HG03045 (cell line): ENCODE results near the gene ADD2.
"Not testable (repeated sequence)": the region's sequence is repeated elsewhere in the genome, so short reads cannot be mapped to it uniquely, and the experiment has no call there.

Experiments
- ATAC-seq: cut with Tn5 transposase; IDR thresholded peaks from one replicate; pipeline ENCODE4 v1.9.1; 2021; ENCODE audit warnings: mild to moderate bottlenecking, moderate library complexity; ENCODE audit not compliant: unreplicated experiment

ADD2 gene

GRCh38 chr2:70648961-70649360 lies 119.0 kb downstream of the ADD2 start:
- no peak for ATAC-seq

GRCh38 chr2:70647873-70648481 lies 120.0 kb downstream of the ADD2 start:
- no peak for ATAC-seq

GRCh38 chr2:70646420-70646818 lies 121.6 kb downstream of the ADD2 start:
- ATAC-seq: no peak

GRCh38 chr2:70645733-70646419 lies 122.1 kb downstream of the ADD2 start:
- no peak for ATAC-seq

- no peak for ATAC-seq
These were observed 124.3 kb downstream of the ADD2 start for GRCh38 chr2:70643715-70644114.

- no peak for ATAC-seq
These were observed 126.7 kb downstream of the ADD2 start for GRCh38 chr2:70641263-70641784.

- ATAC-seq: no peak
These were observed 128.1 kb downstream of the ADD2 start for GRCh38 chr2:70639841-70640436.

GRCh38 chr2:70638561-70638960 lies 129.4 kb downstream of the ADD2 start:
- ATAC-seq: no peak

- ATAC-seq: no peak
These were observed 134.5 kb downstream of the ADD2 start for GRCh38 chr2:70633508-70633907.

- no peak for ATAC-seq
These were observed 135.0 kb downstream of the ADD2 start for GRCh38 chr2:70632966-70633365.

- no peak for ATAC-seq
These were observed 135.6 kb downstream of the ADD2 start for GRCh38 chr2:70632388-70632787.

GRCh38 chr2:70630761-70631160 lies 137.2 kb downstream of the ADD2 start:
- no peak for ATAC-seq

- ATAC-seq: no peak
These were observed 140.6 kb downstream of the ADD2 start for GRCh38 chr2:70627211-70627898.

- no peak for ATAC-seq
These were observed 141.6 kb downstream of the ADD2 start for GRCh38 chr2:70626254-70626990.

- ATAC-seq: not testable (repeated sequence)
These were observed 146.5 kb downstream of the ADD2 start for GRCh38 chr2:70621536-70621935.

GRCh38 chr2:70620020-70620419 lies 148.0 kb downstream of the ADD2 start:
- ATAC-seq: no peak

GRCh38 chr2:70619167-70619566 lies 148.8 kb downstream of the ADD2 start:
- no peak for ATAC-seq

- no peak for ATAC-seq
These were observed 151.8 kb downstream of the ADD2 start for GRCh38 chr2:70616168-70616694.

- no peak for ATAC-seq
These were observed 152.8 kb downstream of the ADD2 start for GRCh38 chr2:70615222-70615621.

- ATAC-seq: no peak
These were observed 154.5 kb downstream of the ADD2 start for GRCh38 chr2:70613521-70613920.

GRCh38 chr2:70612574-70612973 lies 155.4 kb downstream of the ADD2 start:
- ATAC-seq: no peak
